ENCODE measurements around the gene LGALS4.
"Not testable (repeated sequence)": the region's sequence is repeated elsewhere in the genome, so short reads cannot be mapped to it uniquely, and the experiment has no call there.

DNA sequence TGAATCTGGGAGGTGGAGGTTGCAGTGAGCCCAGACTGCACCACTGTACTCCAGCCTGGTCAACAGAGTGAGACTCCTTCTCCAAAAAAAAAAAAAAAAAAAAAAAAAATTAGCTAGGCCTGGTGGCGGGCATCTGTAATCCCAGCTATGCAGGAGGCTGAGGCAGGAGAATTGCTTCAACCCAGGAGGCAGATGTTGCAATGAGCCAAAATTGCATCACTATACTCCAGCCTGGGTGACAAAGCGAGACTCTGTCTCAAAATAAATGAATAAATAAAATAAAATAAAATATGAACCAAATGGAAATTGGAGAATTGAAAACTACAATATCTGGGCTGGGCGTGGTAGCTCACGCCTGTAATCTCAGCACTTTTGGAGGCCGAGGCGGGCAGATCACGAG, 16.5 kb upstream of the LGALS4 start:
- not testable (repeated sequence) for TF ChIP-seq EZH2 (IDR thresholded peaks at IDR 0.05; ENCODE audit: borderline replicate concordance, low read depth, low read length, severe bottlenecking)
- TF ChIP-seq, protein P1, sequence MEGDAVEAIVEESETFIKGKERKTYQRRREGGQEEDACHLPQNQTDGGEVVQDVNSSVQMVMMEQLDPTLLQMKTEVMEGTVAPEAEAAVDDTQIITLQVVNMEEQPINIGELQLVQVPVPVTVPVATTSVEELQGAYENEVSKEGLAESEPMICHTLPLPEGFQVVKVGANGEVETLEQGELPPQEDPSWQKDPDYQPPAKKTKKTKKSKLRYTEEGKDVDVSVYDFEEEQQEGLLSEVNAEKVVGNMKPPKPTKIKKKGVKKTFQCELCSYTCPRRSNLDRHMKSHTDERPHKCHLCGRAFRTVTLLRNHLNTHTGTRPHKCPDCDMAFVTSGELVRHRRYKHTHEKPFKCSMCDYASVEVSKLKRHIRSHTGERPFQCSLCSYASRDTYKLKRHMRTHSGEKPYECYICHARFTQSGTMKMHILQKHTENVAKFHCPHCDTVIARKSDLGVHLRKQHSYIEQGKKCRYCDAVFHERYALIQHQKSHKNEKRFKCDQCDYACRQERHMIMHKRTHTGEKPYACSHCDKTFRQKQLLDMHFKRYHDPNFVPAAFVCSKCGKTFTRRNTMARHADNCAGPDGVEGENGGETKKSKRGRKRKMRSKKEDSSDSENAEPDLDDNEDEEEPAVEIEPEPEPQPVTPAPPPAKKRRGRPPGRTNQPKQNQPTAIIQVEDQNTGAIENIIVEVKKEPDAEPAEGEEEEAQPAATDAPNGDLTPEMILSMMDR (IDR thresholded peaks at IDR 0.05; ENCODE audit: borderline replicate concordance, extremely low read depth, low read length, poor library complexity, severe bottlenecking), result not testable (repeated sequence)

Measured in DND-41 (cell line).